K562 (cell line): ENCODE data around the gene CHD3. TPM values are rescaled to one million over a fixed set of nuclear protein-coding genes. Genes with fewer than 3 reads are reported as not detected.

Experiments
- ASH1L ChIP-seq: fragments of 450-650 bp; IDR thresholded peaks from 2 replicates; pipeline ENCODE4 v1.6.1; 2018; ENCODE audit warnings: borderline replicate concordance, mild to moderate bottlenecking, low read depth; ENCODE audit not compliant: partially characterized antibody
- ATF1 ChIP-seq, 2 experiments: fragments of 450-650 bp in 1 of 2; IDR thresholded peaks; 2 replicates each; pipeline ENCODE4 v1.6.1; 2016; ENCODE audit warnings: missing compliant biosample characterization in 1 of 2, missing genetic modification characterization in 1 of 2
- CEBPB ChIP-seq: fragments of 450-650 bp; IDR thresholded peaks from 2 replicates; pipeline ENCODE4 v1.6.1; 2016; ENCODE audit warnings: missing genetic modification characterization, missing compliant biosample characterization
- CREB1 ChIP-seq, 2 experiments: sonication (generic) in 1 of 2; formaldehyde crosslinking in 1 of 2; IDR thresholded peaks; 2 replicates each; pipeline versions ENCODE4 v1.6.1 to v1.8.0; 2012 to 2022; ENCODE audit warnings: inconsistent platforms in 1 of 2, mild to moderate bottlenecking in 1 of 2, missing genetic modification reagents in 1 of 2, moderate library complexity in 1 of 2
- CREM ChIP-seq: IDR thresholded peaks from 2 replicates; pipeline ENCODE4 v1.6.1; 2014; ENCODE audit warnings: antibody characterized with exemption, low read depth
- EGR1 ChIP-seq: fragments of 450-650 bp; conservative IDR thresholded peaks from 2 replicates; pipeline ENCODE4 v1.6.1; 2017; ENCODE audit warnings: mild to moderate bottlenecking
- HEY1 ChIP-seq: fragments of 250-450 bp; sonication (Bioruptor Pico); IDR thresholded peaks from 2 replicates; pipeline ENCODE4 v1.5.0; 2020; ENCODE audit warnings: mild to moderate bottlenecking, moderate library complexity, borderline replicate concordance
- HNRNPH1 ChIP-seq: fragments of 200-400 bp; formaldehyde crosslinking; optimal IDR thresholded peaks from 2 replicates; pipeline ENCODE3; 2017; ENCODE audit warnings: low read depth, mild to moderate bottlenecking, low read length, moderate library complexity
- JUND ChIP-seq, 2 experiments: IDR thresholded peaks; 2 replicates in 1 of 2; 3 replicates in 1 of 2; pipeline ENCODE4 v1.6.1; 2011; ENCODE audit warnings: borderline replicate concordance in 2 of 2, low read depth in 2 of 2, low read length in 2 of 2, improper control_type of control experiment in 1 of 2, missing biosample characterization in 1 of 2, missing genetic modification characterization in 1 of 2, missing genetic modification reagents in 1 of 2
- MBD2 ChIP-seq: sonication (generic); IDR thresholded peaks from 2 replicates; pipeline ENCODE4 v1.6.1; 2016; ENCODE audit warnings: low read depth, borderline replicate concordance
- NFIX ChIP-seq: fragments of 250-450 bp; sonication (Bioruptor Pico); IDR thresholded peaks from 2 replicates; pipeline ENCODE4 v1.4.0; 2020; ENCODE audit warnings: low read depth, mild to moderate bottlenecking, moderate library complexity
- NR2C2 ChIP-seq, 2 experiments: fragments of 200-800 bp in 1 of 2; sonication (Bioruptor generic) in 1 of 2; sonication (generic) in 1 of 2; formaldehyde crosslinking in 1 of 2; IDR thresholded peaks; 2 replicates each; pipeline versions ENCODE4 v1.6.1 to v1.8.0; 2016 to 2022; ENCODE audit warnings: mild to moderate bottlenecking in 1 of 2, missing compliant biosample characterization in 1 of 2, missing genetic modification characterization in 1 of 2, missing genetic modification reagents in 1 of 2
- NR3C1 ChIP-seq: sonication (generic); formaldehyde crosslinking; IDR thresholded peaks from 2 replicates; pipeline ENCODE4 v1.8.1; 2022; ENCODE audit warnings: missing genetic modification reagents
- SMAD4 ChIP-seq: fragments of 250-450 bp; sonication (Bioruptor Pico); conservative IDR thresholded peaks from 2 replicates; pipeline ENCODE4 v1.8.0; 2021; ENCODE audit warnings: inconsistent platforms, mild to moderate bottlenecking, moderate library complexity
- TAF1 ChIP-seq: IDR thresholded peaks from 2 replicates; pipeline ENCODE4 v1.6.1; 2011; ENCODE audit warnings: mild to moderate bottlenecking, low read length, moderate library complexity; ENCODE audit not compliant: insufficient read depth, control insufficient read depth, severe bottlenecking; ENCODE audit errors: extremely low read depth
- polyA plus RNA-seq, 8 experiments: library from polyadenylated mRNA; depleted of rRNA in 4 of 8; stranded (reverse) in 5 of 8; unstranded in 3 of 8; fragments of >200 nt; fragmentation: Nextera tagmentation in 2 of 8; fragmentation: Illumina TruSeq in 1 of 8; extraction: Ambion mirVana in 2 of 8; extraction: Trizol in 1 of 8; gene quantifications; 2 replicates each; pipeline versions ENCODE4 v1.2.1 to v1.2.3, GENCODE V29; 2011 to 2014; ENCODE audit warnings: inconsistent platforms in 1 of 8, missing spikeins in 1 of 8
- total RNA-seq, 7 experiments: library from RNA; depleted of rRNA in 6 of 7; stranded (reverse); fragments of >200 nt in 6 of 7; fragmentation: Illumina TruSeq in 2 of 7; extraction: Trizol in 2 of 7; gene quantifications; 2 replicates each; pipeline versions ENCODE4 v1.2.1 to v1.2.3, GENCODE V29; 2011 to 2021; ENCODE audit warnings: low replicate concordance in 1 of 7
- TF ChIP-seq, protein P1 (sequence below): fragments of 250-450 bp; sonication (Bioruptor Pico); IDR thresholded peaks from 2 replicates; pipeline ENCODE4 v1.8.0; 2022; ENCODE audit warnings: inconsistent platforms
- TF ChIP-seq, protein P2 (sequence below): fragments of 450-650 bp; IDR thresholded peaks from 2 replicates; pipeline ENCODE4 v1.7.1; 2018; ENCODE audit warnings: mild to moderate bottlenecking, low read depth; ENCODE audit not compliant: partially characterized antibody

CHD3 gene
- total and polyA plus RNA-seq, 9 of the 15 experiments (the other 6 are each of a cell fraction or from before 2014, with no cell fraction given) = 0.39 to 38.2 (median 21.2) TPM

DNA sequence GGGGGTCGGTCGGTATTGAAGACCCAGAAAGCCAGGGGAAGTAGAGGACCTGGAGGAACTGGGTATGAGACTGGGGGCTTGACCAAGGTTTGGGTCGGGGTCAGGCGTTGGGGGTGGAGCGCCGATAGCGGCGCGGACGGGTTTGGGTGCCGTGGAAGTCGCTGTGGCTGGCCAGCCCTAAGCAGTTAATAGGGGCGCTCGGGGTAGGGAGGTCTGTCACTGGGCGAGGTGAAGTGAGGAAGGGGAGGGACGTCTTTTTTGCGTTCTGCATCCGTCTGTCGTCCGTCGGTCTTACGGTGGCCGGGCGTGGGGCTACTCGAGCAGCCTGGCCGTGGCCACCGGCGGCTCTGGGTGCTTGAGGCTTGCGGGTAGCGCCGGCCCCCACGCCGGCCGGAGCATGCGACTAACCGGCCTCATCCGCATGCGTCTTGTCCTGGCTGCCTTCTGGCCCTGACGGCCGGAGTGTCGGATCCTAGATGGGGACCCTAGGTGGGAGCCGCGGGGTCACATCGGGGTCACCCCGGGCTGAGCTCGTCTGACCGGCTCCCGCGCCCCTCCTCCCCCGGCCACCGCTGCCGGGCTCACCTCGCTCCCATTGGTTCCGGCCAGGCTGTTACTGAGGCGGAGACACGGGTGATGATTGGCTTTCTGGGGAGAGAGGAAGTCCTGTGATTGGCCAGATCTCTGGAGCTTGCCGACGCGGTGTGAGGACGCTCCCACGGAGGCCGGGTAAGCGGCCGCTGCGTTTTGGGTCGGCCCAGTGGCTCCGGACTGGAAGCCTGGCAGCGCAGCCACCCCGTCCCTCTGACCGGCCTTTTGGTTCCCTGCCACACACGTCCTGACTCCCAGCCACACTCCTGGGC is 44.1 kb upstream of the CHD3 start (continued):
- no peak for TF ChIP-seq NR2C2 (CRISPR knock-in tag; IDR thresholded peaks at IDR 0.05)
- TF ChIP-seq NR2C2 (tag; IDR thresholded peaks at IDR 0.05) = peak; percentile 66; the same call in 1 of the 2 replicates
- TF ChIP-seq, protein P1, sequence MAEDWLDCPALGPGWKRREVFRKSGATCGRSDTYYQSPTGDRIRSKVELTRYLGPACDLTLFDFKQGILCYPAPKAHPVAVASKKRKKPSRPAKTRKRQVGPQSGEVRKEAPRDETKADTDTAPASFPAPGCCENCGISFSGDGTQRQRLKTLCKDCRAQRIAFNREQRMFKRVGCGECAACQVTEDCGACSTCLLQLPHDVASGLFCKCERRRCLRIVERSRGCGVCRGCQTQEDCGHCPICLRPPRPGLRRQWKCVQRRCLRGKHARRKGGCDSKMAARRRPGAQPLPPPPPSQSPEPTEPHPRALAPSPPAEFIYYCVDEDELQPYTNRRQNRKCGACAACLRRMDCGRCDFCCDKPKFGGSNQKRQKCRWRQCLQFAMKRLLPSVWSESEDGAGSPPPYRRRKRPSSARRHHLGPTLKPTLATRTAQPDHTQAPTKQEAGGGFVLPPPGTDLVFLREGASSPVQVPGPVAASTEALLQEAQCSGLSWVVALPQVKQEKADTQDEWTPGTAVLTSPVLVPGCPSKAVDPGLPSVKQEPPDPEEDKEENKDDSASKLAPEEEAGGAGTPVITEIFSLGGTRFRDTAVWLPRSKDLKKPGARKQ (CRISPR knock-in tag) = no peak
- no peak for TF ChIP-seq ATF1 (CRISPR knock-in tag; IDR thresholded peaks at IDR 0.05)
- peak; percentile 77 for TF ChIP-seq ATF1 (tag; IDR thresholded peaks at IDR 0.05)
- peak; percentile 77 for TF ChIP-seq CREM
- peak; percentile 30; the same call in 1 of the 2 replicates for TF ChIP-seq SMAD4 (CRISPR knock-in tag)
- TF ChIP-seq, protein P2, sequence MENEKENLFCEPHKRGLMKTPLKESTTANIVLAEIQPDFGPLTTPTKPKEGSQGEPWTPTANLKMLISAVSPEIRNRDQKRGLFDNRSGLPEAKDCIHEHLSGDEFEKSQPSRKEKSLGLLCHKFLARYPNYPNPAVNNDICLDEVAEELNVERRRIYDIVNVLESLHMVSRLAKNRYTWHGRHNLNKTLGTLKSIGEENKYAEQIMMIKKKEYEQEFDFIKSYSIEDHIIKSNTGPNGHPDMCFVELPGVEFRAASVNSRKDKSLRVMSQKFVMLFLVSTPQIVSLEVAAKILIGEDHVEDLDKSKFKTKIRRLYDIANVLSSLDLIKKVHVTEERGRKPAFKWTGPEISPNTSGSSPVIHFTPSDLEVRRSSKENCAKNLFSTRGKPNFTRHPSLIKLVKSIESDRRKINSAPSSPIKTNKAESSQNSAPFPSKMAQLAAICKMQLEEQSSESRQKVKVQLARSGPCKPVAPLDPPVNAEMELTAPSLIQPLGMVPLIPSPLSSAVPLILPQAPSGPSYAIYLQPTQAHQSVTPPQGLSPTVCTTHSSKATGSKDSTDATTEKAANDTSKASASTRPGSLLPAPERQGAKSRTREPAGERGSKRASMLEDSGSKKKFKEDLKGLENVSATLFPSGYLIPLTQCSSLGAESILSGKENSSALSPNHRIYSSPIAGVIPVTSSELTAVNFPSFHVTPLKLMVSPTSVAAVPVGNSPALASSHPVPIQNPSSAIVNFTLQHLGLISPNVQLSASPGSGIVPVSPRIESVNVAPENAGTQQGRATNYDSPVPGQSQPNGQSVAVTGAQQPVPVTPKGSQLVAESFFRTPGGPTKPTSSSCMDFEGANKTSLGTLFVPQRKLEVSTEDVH = no peak
- TF ChIP-seq NR3C1 (CRISPR knock-in tag) = no peak
- TF ChIP-seq EGR1 = 0 out of 2 replicates have a peak, but pooled peaks have one; percentile 23
- no peak for TF ChIP-seq CREB1 (IDR thresholded peaks at IDR 0.05)
- TF ChIP-seq CREB1 (CRISPR knock-in tag; IDR thresholded peaks at IDR 0.05) = peak; percentile 47; the same call in 1 of the 2 replicates
- 0 out of 2 replicates have a peak, but pooled peaks have one; percentile 23 for TF ChIP-seq JUND (IDR thresholded peaks at IDR 0.05; ENCODE audit: borderline replicate concordance, low read depth, low read length)
- no peak for TF ChIP-seq JUND (tag; IDR thresholded peaks at IDR 0.05; ENCODE audit: borderline replicate concordance, low read depth, low read length)
- TF ChIP-seq HNRNPH1 = no peak
- TF ChIP-seq MBD2 = peak; percentile 49; the same call in 1 of the 2 replicates
- TF ChIP-seq CEBPB = no peak
- no peak for TF ChIP-seq NFIX (CRISPR knock-in tag)
- TF ChIP-seq HEY1 = no peak
- peak; percentile 66 for TF ChIP-seq ASH1L
- peak; percentile 40 for TF ChIP-seq TAF1
